NCI-H345 treated with DMSO at 0.1 percent for 48 hours (cell line): ENCODE data around the gene JRKL.
"Not testable (repeated sequence)": the region's sequence is repeated elsewhere in the genome, so short reads cannot be mapped to it uniquely, and the experiment has no call there.

Experiments used
- DNase-seq: peaks from one replicate; lab custom pipeline; 2025; ENCODE audit not compliant: unreplicated experiment; lab: John Stamatoyannopoulos, UW

JRKL gene

DNA sequence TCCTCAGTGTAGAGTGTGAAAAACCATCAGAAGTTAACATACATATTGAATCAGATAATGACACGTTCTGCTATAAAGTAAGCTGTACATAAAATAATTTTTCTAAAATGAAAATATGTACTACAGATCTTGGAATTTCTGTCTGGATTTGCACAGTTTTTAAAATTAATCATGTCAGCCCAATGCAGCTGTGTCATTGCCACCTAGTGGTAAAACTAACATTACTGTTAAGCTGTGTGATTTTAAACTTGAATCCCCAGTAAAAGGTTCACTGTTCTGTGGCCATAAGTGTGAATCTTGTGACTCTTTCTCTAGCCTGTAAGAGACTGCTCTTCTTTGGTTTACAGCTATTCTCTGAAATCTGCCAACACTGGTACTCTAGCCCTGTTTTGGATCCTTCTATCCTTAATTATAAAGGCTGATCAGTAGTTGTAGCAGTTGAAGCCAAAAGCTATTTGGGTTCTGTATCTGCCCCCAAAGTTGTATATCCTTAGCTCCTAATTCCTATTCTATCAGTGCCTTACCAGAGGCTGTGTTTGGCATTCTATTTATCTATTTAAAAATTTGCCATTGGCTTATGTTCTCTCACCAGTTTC, 4.0 kb downstream of the JRKL start:
- peak; percentile 5 for DNase-seq

DNA sequence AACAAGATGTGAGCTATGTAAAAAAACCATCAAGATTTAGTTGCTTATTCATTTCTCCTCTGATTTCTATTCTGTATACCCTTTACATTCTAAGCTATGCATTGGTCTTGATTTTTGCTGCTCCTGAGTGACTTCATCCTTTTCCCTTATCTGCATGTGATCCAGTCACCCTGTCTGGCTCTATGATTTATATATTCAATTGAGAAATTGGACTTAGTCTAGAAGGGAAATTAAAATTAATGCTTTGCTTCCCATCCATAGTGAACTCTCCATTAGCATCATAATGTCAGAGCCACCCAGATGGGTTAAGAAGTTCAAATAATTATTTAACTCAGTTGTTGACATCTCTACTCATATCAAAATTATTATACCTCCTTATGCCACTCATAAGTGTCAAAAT, 5.0 kb downstream of the JRKL start:
- no peak for DNase-seq

DNA sequence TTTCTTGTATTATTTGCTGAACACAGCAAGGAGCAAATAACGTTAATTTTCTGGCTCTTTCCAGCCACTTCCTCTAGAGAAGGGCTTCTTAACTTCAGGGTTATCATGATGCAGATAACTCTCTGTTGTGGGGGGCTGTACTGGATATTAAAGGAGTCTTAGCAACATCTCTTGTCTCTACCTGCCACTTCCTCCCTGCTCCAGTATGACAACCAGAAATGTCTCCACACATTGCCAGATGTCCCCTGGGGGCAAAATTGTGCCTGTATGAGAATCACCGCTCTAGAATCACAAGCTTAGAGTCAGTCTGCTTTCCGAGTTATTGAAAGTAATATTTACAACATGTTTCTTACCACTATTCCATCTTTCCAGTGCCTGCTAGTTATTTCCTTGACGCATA, 6.8 kb downstream of the JRKL start:
- DNase-seq = no peak

DNA sequence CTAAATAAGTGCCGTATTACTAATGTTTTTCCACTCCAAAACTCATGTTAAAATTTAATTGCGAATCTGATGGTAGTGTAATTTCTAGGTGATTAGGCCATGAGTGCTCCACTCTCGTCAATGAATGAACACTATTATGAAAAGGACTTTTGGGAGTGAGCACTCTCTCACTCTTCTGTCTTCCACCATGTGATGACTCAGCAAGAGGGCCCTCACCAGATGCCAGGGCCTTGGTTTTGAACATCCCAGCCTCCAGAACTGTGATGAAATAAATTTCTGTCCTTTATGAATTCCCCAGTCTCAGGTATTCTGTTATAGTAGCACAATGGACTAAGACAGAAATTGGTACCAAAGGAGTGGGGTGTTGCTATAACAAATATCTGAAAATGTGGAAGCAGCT, 8.1 kb downstream of the JRKL start:
- DNase-seq = no peak

DNA sequence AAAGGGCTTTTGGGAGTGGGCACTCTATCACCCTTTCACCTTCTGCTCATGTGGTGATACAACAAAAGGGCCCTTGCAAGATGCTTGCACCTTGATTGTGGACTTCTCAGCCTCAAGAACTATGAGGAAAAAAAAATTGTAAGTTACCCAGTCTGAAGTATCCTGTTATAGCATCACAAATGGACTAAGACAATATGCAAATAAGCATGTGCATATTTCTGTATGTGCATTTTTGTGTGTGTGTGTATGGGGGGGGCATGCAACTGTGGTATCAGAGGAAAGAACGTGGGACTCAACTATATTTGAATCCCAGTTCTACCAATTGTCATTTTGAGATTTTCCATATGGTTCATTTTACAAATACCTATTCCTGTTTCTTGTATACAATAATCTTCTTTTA, 10.9 kb downstream of the JRKL start:
- no peak for DNase-seq

DNA sequence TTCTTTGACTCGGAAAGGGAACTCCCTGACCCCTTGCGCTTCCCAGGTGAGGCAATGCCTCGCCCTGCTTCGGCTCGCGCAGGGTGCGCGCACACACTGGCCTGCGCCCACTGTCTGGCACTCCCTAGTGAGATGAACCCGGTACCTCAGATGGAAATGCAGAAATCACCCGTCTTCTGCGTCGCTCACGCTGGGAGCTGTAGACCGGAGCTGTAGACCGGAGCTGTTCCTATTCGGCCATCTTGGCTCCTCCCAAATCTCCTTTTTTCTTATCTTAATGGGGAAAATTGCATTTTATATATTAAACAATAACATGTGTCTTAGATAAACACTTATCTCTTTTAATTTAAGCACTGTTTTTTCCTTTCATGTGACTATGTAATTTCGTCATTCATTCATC, 21.6 kb downstream of the JRKL start:
- DNase-seq = not testable (repeated sequence)

DNA sequence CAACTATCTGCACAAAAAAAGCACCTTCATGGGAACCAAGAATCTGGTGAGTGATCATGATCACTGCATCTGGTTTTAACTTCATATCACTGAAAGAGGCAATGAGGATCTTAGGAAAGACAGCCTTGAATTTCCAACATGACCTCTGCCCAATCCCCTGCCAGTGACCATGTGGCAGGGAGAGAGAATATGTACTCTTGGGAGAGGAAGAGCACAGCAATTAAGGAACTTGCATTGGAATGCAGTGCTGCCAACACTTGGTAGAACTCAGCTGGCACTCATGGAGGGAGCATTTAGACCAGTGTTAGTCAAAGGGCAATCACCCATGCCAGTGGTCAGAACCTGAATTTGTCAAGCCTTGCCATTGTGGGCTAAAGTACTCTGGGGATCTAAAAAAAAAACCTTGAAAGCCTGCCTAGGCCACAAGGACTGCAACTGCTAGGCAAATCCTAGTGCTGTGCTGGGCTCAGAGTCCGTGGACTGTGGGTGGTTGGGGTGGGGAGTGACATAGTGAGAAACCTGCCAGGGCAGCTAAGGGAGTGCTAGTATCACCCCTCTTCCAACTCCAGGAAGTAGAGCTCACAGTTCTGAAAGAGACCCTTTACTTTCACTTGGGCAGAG, 23.1 kb downstream of the JRKL start:
- DNase-seq = no peak

DNA sequence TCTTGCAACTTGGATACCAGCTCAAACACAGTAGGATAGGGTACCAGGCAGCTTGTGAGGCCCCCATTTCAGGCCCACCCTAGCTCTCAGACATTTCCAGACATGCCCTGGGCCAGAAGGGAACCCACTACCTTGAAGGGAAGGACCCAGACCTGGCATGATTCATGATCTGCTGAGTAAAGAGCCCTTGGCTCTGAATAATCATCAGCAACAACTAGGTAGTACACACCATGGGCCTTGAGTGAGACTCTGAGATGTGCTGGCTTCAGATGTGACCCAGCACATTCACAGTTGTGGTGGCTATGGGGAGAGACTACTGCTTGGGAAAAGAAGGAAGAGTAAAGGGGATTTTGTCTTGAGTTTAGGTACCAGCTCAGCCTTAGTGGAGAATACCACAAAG, 23.6 kb downstream of the JRKL start:
- DNase-seq = no peak

DNA sequence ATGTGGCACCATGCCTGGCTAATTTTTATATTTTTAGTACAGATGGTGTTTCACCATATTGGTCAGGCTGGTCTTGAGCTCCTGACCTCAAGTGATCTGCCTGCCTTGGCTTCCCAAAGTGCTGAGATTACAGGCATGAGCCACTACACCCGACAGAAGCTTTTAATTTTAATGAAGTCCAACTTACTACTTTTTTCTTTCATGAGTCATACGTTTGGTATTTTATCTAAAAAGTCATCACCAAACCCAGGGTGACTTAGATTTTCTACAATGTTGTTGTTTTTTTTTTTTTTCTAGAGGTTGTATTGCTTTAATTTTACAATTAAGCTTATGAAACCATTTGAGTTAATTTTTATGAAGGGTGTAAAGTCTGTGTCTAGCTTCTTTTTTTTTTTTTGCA, 34.9 kb downstream of the JRKL start:
- DNase-seq = no peak

DNA sequence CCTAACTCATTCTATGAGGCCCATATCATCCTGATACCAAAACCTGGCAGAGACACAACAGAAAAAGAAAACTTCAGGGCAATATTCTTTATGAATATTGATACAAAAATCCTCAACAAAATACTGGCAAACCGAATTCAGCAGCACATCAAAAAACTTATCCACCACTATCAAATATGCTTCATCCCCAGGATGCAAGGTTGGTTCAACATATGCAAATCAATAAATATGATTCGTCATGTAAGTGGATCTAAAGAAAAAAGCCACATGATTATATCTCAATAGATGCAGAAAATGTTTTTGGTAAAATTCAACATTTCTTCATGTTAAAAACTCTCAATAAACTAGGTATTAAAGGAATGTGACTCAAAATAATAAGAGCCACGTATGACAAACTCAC, 40.9 kb downstream of the JRKL start:
- no peak for DNase-seq

DNA sequence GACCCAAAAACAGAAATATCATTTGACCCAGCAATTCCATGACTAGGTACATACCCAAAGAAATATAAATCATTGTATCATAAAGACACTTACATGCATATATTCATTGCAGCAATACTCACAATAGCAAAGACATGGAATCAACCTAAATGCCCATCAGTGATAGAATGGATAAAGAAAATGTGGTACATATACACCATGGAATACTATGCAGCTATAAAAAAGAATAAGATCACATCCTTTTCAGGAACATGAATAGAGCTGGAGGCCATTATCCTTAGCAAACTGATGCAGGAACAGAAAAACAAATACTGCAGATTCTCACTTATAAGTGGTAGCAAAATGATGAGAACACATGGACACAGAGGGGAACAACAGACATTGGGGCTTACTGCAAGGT, 42.8 kb downstream of the JRKL start:
- not testable (repeated sequence) for DNase-seq
